Breast epithelium (tissue), 3 donors: Measurements from ENCODE around the gene SALL4.

ENCODE experiments used
- POLR2AphosphoS5 ChIP-seq, 3 donors: sonication (generic); formaldehyde crosslinking; IDR thresholded peaks; one replicate each; pipeline ENCODE4 v1.6.1; 2017; ENCODE audit warnings: antibody characterized with exemption in 3 of 3
- TF ChIP-seq, protein P1 (sequence below), 3 donors: fragments of 450-650 bp; IDR thresholded peaks; one replicate each; pipeline ENCODE4 v1.5.1; 2016 to 2017; ENCODE audit warnings: antibody characterized with exemption in 3 of 3, mild to moderate bottlenecking in 3 of 3, moderate library complexity in 3 of 3

DNA sequence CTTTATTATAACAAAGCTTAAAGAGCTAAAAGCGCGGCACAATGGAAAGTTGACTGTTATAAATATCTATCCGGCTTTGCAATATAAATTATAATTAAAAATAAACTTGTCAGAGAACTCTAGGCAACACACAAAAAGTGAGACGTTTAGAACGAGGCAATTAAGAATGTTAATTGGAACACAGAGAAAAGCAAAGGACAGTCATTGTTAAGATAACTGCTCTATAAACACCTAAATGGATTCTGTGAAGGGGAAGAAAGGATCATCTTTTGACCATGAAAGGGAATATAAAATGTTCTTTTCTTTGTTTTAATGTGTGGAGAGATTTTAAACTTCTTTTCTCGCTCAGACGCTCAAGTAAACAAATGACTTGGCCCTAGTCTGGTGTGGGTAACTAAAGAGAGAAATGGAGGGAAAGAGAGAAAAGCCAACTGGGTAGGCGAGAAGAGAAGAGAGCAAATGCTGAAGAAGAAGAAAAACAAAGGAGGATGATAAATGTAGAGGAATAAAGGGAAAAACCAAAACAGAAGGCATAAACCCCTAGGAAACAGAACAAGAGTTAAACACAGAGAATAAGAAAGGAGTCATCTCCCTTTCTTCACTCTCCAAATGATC lies 9.3 kb upstream of the SALL4 start:
- TF ChIP-seq, protein P1, sequence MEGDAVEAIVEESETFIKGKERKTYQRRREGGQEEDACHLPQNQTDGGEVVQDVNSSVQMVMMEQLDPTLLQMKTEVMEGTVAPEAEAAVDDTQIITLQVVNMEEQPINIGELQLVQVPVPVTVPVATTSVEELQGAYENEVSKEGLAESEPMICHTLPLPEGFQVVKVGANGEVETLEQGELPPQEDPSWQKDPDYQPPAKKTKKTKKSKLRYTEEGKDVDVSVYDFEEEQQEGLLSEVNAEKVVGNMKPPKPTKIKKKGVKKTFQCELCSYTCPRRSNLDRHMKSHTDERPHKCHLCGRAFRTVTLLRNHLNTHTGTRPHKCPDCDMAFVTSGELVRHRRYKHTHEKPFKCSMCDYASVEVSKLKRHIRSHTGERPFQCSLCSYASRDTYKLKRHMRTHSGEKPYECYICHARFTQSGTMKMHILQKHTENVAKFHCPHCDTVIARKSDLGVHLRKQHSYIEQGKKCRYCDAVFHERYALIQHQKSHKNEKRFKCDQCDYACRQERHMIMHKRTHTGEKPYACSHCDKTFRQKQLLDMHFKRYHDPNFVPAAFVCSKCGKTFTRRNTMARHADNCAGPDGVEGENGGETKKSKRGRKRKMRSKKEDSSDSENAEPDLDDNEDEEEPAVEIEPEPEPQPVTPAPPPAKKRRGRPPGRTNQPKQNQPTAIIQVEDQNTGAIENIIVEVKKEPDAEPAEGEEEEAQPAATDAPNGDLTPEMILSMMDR (IDR thresholded peaks at IDR 0.05) = no peak
- TF ChIP-seq POLR2AphosphoS5 (IDR thresholded peaks at IDR 0.05) = no peak
